Frontal cortex (tissue), 4 donors: ENCODE results near the gene BAZ2B. TPM values are rescaled to one million over a fixed set of nuclear protein-coding genes. Genes with fewer than 3 reads are reported as not detected.
A peak's percentile ranks its signal among the peaks of the same experiment; 100 is the strongest.

Experiments used
- DNase-seq, 2 donors: peaks; one replicate each; pipeline ENCODE4 v3.0.0; 2012; ENCODE audit warnings: low spot score in 2 of 2
- FAIRE-seq: peaks from 2 replicates; lab custom pipeline; 2012; peaks lifted over from hg19 to GRCh38; lab: Jason Lieb, UNC
- total RNA-seq: library from RNA; depleted of rRNA; stranded (reverse); fragments of >200 nt; gene quantifications from one replicate; pipeline ENCODE4 v1.2.3, GENCODE V29; 2014
- donor health status: control.
- donor health status: control.
- donor health status: control.

BAZ2B gene
- total RNA-seq, 1 donor from 2014 or later = 192 TPM

GRCh38 chr2:159589286-159589685, 27.1 kb downstream of the BAZ2B start:
- DNase-seq (no peak), FAIRE-seq (no peak)

DNA sequence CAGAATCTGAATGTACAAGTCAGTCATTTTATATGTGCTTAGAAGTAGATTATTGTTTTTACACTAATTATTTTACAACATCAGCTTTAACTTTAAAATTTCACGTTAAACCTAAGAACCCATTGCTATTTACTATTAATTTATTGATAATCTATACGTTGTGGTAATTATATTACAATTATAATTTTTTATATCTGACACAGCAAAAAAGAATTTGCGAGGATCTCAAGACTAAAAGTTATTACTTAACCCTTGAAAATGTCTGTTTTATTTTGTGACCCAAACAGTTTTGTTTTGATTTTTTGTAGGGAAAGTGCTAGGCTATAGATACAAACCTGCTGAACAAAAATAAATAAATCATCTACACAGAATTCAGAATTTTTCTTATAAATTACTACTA, 30.3 kb downstream of the BAZ2B start:
- DNase-seq = no peak
- no peak for FAIRE-seq

GRCh38 chr2:159585622-159586021, 30.7 kb downstream of the BAZ2B start:
- FAIRE-seq (peak; percentile 21), DNase-seq (no peak)

- DNase-seq = no peak
- no peak for FAIRE-seq
Observed at GRCh38 chr2:159584796-159585195, 31.6 kb downstream of the BAZ2B start.

- no peak for DNase-seq
- no peak for FAIRE-seq
Observed at GRCh38 chr2:159573846-159574606, 42.3 kb downstream of the BAZ2B start.

DNA sequence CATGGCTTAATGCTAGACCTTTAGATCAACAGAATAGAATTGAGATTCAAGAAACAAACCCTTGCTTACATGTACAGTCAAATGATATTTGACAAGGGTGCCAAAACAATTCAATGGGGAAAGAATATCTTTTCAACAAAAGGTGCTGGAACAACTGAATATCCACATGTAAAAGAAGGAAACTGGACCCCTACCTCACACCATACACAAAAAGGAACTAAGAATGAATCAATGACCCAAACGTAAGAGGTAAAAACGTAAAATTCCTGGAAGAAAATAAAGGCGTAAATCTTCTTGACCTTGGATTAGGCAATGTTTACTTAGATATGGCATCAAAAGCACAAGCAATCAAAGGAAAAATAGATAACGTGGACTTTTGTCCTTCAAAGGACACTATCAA, 43.1 kb downstream of the BAZ2B start:
- no peak for DNase-seq
- FAIRE-seq = no peak

DNA sequence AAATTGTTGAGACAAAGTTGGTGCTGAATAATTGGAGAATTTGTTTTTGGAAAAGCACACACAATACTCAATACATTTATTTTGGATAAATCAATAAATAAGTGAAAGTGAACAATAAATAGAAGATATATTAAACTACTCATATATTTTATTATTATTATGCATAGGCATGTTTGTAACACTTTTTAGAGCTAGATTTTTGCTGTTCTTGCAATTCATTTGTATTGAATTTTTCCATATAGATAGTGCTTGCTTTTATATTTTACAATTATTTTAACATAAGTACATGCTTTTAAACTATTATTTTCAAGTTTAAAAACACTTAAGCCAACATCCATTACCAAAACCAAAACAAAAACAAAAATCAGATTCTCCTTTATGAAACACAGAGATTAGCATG, 43.9 kb downstream of the BAZ2B start:
- no peak for FAIRE-seq
- no peak for DNase-seq

DNA sequence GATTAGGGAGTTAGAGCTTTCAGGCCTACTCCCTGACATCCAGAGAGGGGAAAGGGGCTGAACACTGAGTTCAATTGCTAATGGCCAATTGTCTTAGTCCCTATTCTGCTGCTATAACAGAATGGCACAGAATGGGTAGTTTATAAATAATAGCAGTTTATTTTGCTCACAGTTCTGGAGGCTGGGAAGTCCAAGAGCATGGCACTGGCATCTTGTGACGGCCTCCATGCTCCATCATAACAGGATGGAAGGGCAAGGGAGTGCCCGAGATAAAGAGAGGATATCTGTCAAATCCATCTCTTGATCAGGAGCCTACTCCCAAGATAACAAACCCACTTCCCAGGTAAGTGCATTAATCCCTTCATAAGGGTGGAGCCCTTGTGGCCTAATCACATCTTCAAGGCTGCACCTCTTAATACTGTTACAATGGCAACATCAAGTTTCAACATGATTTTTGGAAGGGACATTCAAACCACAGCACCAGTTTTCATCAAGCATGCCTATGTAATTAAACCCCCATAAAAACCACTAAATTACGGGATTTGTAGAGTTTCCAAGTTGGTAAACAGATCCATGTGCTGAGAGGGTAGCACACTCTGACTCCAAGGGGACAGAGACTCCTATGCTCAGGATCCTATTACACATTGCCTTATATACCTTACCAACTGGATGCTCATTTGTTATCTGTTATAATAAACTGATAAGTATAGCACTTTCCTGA, 44.6 kb downstream of the BAZ2B start:
- DNase-seq = no peak
- FAIRE-seq = no peak

DNA sequence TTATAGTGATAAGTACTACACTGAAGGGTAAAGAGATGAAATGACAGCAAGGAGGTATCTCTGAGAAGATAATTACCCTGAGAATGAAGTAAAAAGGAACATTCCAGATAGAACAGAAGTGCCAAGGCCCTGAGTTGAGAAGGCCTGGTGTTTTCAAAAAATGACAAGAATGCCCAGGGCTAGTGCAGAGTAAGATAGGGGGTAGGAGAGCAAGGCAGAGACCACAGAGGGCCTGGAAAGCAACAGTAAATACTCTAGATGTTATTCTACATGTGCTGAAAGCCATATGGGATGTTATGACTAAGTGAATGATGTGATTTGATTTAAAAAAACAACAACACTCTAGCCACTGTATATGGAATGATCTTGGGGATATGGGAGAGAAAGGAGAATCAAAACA, 52.3 kb downstream of the BAZ2B start:
- FAIRE-seq = no peak
- no peak for DNase-seq

DNA sequence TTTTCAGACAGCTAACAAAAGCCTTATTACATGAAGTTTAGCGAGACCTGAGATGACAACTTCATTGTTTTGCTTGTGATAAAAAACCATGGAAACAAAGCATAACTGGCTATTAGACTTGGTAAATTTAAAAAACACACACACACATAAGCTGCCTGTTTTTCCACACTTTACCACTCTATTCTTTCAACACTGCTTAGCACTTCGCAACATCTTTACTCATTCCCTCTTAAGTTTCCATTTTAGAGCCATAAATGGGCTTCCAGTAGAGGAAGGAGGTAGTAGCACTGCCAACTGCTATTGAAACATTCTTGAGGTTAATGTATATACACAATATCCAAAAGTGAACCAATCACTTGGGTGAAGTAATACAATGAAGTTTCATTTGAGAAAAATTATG, 54.1 kb downstream of the BAZ2B start:
- DNase-seq (no peak), FAIRE-seq (no peak)

DNA sequence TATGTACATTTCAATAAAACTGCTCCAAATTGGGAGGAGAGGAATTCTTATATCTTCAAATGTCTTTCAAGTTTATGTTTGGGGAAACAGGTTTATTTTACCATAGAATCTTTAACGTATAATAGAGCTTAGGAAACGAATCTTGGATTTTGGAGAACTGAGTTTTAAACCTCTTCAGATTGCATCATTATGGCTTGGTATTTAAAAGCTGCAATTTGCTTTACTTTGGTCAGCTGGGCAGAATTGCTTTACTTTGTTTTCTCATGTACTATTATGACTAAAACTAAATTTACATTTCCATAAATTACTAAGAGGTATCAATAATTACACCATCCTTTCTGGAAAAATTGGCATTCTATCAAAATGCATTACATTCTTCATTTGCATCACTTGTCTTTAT, 54.6 kb downstream of the BAZ2B start:
- DNase-seq (no peak), FAIRE-seq (no peak)

- DNase-seq = no peak
- no peak for FAIRE-seq
Observed at GRCh38 chr2:159561242-159561641, 55.1 kb downstream of the BAZ2B start.

DNA sequence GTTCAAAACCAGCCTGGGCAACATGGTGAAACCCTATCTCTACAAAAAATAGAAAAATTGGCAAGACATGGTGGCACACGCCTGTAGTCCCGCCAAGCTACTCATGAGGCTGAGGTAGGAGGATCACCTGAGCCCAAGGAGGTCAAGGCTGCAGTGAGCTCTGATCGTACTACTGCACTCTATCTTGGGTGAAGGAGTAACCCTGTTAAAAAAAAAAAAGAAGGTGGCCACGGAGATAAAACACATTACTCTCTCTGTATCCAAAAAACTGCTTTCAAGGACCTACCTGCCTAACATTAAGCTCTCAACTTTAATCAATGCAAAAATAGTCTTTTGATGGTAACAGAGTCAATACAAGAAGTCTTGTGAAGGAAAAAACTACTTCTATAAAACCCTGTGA, 57.3 kb downstream of the BAZ2B start:
- FAIRE-seq (no peak), DNase-seq (no peak)

DNA sequence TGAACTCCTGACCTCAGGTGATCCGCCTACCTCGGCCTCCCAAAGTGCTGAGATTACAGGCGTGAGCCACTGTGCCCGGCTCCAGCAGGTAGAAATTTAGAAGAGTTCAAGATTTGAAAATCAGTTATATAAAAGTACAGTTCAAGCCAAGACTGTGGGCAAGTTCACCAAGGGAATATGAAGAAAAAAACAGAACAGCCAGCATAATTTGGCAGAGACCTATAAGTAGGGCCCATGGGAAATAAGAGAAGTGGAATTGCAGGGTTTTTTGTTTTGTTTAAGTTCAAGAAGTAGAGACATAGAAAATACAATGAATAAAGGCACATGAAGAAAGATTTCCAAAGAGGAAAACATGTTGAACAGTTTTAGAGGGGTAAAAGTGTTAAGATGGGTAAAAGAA, 57.9 kb downstream of the BAZ2B start:
- FAIRE-seq (no peak), DNase-seq (no peak)

DNA sequence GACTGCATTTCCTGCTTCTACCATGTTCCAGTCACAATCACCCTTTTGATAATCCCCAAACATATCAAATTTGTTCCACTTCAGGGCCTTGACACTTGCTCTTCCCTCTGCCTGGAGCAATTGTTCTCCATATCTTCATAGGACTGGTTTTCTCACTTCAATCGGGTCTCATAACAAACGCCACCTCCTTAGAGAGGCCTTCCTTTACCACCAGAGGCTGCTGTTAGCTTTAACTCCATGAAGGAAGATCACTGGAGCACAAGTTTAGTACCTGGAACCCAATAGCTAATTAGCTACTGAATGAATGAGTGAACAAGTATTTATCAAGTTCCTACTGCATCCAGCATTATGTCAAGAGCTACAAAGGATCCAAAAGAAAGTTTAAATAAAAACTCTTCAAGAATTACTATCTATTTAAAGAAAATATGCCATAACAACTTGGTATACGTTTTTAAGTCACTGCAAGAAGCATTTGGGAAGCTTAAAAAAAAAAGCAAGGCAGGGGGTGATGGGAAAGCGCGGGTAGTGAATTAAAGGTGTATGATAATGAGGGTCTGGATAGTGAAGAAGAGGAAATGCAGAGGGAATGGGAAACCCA, 58.8 kb downstream of the BAZ2B start:
- DNase-seq = no peak
- no peak for FAIRE-seq

GRCh38 chr2:159555651-159556392, 60.5 kb downstream of the BAZ2B start:
- FAIRE-seq (peak; percentile 80), DNase-seq (no peak)

GRCh38 chr2:159553727-159554126, 62.6 kb downstream of the BAZ2B start:
- no peak for FAIRE-seq

GRCh38 chr2:159551806-159552205, 64.5 kb downstream of the BAZ2B start:
- no peak for DNase-seq
- no peak for FAIRE-seq

More at GRCh38 chr2:159553727-159554126, 62.6 kb downstream of the BAZ2B start:
- DNase-seq = no peak

DNA sequence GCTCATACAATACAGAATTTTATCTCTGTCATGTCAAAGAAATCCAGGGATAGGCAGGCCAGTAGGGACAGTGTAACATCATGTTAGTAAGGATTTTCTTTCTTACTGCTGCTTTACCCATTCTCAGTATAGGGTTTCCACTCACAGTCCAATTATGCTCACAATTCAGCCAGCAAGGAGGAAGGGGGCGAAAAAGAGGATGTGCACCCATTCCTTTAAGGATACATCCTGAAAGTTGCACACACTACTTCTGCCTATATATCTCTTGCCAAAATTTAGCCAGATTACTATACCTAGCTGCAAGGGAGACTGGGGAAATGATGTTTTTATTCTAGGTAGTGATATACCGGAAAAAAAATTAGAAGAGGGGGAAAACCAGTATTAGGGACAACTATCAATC, 66.1 kb downstream of the BAZ2B start:
- FAIRE-seq (no peak), DNase-seq (no peak)

DNA sequence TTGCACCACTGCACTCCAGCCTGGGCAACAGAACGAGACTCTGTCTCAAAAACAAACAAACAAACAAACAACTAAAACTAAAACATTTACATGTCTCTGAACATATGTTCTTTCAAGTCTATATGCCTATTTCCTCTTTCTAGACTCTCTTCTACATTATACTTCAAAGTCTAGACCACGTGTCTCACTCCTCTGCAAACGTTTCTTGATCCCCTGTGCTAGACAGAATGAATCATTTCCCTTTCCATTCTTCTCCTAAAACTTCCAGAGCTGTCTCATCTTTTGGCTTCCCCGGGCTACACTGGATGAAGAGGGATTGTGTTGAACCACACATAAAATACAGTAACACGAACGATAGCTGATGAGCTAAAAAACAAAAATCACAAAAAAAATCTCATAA, 67.1 kb downstream of the BAZ2B start:
- FAIRE-seq (no peak), DNase-seq (no peak)
